Muscle of leg (tissue), 11 donors: ENCODE measurements around the gene PRKD2. TPM values are rescaled to one million over a fixed set of nuclear protein-coding genes. Genes with fewer than 3 reads are reported as not detected.

Source experiments
- DNase-seq: peaks from one replicate; pipeline ENCODE4 v3.0.0; 2013
- H3K27ac ChIP-seq: one replicate; pipeline ENCODE4 v1.5.1; 2013; ENCODE audit warnings: mild to moderate bottlenecking, low read length, control low read depth
- H3K27me3 ChIP-seq: one replicate; pipeline ENCODE4 v1.6.1; 2013; ENCODE audit warnings: low read length; ENCODE audit not compliant: control insufficient read depth, insufficient read depth
- H3K36me3 ChIP-seq: one replicate; pipeline ENCODE4 v1.6.1; 2013; ENCODE audit warnings: low read length; ENCODE audit not compliant: control insufficient read depth, insufficient read depth
- H3K4me1 ChIP-seq: one replicate; pipeline ENCODE4 v1.6.1; 2013; ENCODE audit warnings: low read length; ENCODE audit not compliant: control insufficient read depth, insufficient read depth
- H3K4me3 ChIP-seq: one replicate; pipeline ENCODE4 v1.5.1; 2013; ENCODE audit warnings: low read length, control low read depth
- H3K9me3 ChIP-seq: replicated peaks from 2 replicates; pipeline ENCODE4 v1.6.1; 2013; ENCODE audit warnings: low read depth, low read length; ENCODE audit not compliant: control insufficient read depth
- WGBS: methylation state at CpG from one replicate; pipeline ENCODE4 v1.1.5; 2013; ENCODE audit warnings: missing lambda C conversion rate; ENCODE audit not compliant: insufficient coverage; 5-methylcytosine and 5-hydroxymethylcytosine counted together
- polyA plus RNA-seq, 8 donors: library from polyadenylated mRNA; unstranded; fragments of 120-200 nt; gene quantifications; one replicate each; pipeline versions ENCODE4 v1.2.1 to v1.2.3, GENCODE V29; 2013; ENCODE audit warnings: inconsistent platforms in 1 of 8, low replicate concordance in 1 of 8; ENCODE audit not compliant: insufficient read length in 8 of 8, insufficient read depth in 1 of 8
- total RNA-seq: library from RNA; stranded (reverse); fragments of 120-200 nt; gene quantifications from one replicate; pipeline ENCODE4 v1.2.4, GENCODE V29; 2013

PRKD2 gene
- total and polyA plus RNA-seq, 9 donors: 12.1 to 29.8 (median 23.9) TPM

DNA sequence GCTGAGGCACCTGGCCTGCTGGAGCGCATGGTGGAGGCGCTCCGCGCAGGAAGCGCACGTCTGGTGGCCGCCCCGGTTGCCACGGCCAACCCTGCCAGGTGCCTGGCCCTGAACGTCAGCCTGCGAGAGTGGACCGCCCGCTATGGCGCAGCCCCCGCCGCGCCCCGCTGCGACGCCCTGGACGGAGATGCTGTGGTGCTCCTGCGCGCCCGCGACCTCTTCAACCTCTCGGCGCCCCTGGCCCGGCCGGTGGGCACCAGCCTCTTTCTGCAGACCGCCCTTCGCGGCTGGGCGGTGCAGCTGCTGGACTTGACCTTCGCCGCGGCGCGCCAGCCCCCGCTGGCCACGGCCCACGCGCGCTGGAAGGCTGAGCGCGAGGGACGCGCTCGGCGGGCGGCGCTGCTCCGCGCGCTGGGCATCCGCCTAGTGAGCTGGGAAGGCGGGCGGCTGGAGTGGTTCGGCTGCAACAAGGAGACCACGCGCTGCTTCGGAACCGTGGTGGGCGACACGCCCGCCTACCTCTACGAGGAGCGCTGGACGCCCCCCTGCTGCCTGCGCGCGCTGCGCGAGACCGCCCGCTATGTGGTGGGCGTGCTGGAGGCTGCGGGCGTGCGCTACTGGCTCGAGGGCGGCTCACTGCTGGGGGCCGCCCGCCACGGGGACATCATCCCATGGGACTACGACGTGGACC lies 39.1 kb upstream of the PRKD2 start:
- Histone ChIP-seq H3K4me3 (no peak overlapping the region), H3K4me1 (peaks cover 14% of the 10 kb centered on the region), H3K9me3 (no peaks in the 10 kb centered on the region), H3K27ac (no peak overlapping the region), H3K27me3 (no peaks in the 10 kb centered on the region), H3K36me3 (peaks cover 33% of the 10 kb centered on the region)
- WGBS: 83% methylated on average over 86 of the region's 86 CpGs
- DNase-seq: no peak

DNA sequence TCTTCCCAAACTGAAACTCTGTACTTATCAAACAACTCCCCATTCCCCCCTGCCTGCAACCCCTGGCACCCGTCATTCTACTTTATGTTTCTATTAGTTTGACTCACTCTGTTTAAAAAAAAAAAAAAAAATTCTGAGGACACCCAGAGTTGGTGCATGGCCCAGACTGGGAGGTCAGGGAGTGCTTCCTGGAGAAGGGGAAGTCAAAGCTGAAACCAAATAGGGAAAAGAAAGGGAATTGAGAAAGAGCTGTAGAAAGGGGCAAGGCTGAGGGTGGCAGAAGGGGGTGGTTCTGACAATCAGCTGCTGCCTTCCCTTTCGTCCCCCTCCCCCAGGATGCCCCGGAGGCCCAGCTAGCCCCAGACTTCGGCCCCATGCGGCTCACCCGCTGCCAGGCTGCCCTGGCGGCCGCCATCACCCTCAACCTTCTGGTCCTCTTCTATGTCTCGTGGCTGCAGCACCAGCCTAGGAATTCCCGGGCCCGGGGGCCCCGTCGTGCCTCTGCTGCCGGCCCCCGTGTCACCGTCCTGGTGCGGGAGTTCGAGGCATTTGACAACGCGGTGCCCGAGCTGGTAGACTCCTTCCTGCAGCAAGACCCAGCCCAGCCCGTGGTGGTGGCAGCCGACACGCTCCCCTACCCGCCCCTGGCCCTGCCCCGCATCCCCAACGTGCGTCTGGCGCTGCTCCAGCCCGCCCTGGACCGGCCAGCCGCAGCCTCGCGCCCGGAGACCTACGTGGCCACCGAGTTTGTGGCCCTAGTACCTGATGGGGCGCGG lies 38.4 kb upstream of the PRKD2 start:
- Histone ChIP-seq H3K9me3 (no peaks in the 10 kb centered on the region), H3K4me1 (peaks cover 14% of the 10 kb centered on the region), H3K27ac (no peak overlapping the region), H3K36me3 (peaks cover 41% of the 10 kb centered on the region), H3K27me3 (no peaks in the 10 kb centered on the region), H3K4me3 (no peak overlapping the region)
- 74% methylated on average over 38 of the region's 39 CpGs for WGBS
- peak; percentile 29 for DNase-seq

DNA sequence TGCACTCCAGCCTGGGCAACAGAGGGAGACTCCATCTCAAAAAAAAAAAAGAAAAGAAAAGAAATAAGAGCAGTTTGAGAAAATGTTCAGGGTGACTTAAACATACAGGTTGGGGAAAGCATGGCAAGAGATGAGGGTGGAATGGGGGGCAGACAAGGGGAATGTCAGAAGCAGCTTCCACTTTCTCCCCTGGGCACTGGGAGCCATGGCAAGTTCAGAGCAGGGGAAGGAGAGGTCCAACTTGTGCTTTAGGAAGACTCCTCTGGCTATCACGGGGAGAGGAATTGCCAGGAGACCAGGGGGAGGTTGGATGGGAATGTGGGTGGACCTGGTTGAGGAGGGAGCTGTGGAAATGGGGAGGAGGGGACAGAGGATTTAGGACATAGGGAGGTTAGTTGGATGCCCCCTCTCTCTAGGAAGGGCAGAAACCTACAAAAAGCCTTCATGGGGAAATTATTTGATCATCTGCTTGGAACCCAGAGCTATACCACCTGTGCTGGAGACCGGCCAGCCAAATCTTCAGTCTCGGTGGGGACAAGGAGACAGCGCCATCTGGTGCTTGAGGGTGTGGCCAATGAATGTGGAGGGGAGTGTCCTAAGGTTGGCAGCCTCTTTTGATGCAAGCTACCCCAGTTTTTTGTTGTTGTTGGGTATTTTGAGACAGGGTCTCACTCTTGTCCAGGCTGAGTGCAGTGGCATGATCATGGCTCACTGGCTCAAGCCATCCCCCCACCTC lies 36.7 kb upstream of the PRKD2 start:
- 5% methylated on average over 3 of the region's 4 CpGs for WGBS
- H3K27me3 ChIP-seq: no peaks in the 10 kb centered on the region
- DNase-seq: peak; percentile 54
- no peak overlapping the region for H3K27ac ChIP-seq
- H3K9me3 ChIP-seq: no peaks in the 10 kb centered on the region
- peaks cover 10% of the 10 kb centered on the region for H3K4me1 ChIP-seq
- H3K4me3 ChIP-seq: no peak overlapping the region
- peaks cover 54% of the 10 kb centered on the region for H3K36me3 ChIP-seq

DNA sequence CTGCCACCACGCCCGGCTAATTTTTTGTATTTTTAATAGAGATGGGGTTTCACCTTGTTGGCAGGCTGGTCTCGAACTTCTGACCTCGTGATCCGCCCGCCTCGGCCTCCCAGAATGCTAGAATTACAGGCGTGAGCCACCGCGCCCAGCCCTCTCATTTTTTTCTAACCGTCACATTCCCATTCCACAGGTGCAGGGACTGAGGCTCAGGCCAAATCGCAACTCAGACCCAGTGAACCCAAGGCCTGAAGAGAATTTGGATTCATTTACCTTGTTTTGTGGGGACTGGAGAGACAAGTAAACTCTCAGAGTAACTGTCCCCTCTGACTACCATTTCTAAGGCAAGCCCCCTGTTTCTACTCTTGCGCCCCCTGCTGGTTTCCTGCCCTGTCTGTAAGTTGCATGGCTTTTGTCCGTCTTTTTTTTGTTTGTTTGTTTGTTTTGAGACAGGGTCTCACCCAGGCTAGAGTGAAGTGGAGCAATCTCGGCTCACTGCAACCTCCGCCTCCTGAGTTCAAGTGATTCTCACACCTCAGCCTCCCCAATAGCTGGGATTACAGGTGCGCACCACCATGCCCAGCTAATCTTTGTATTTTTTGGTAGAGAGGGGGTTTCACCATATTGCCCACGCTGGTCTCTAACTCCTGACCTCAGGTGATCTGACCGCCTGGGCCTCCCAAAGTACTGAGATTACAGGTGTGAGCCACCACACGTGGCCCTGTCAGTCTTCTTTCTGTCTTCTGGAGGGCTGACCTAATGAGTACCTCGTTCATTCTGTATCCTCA lies 31.6 kb upstream of the PRKD2 start:
- DNase-seq: peak; percentile 52
- 92% methylated on average over 2 of the region's 21 CpGs for WGBS

DNA sequence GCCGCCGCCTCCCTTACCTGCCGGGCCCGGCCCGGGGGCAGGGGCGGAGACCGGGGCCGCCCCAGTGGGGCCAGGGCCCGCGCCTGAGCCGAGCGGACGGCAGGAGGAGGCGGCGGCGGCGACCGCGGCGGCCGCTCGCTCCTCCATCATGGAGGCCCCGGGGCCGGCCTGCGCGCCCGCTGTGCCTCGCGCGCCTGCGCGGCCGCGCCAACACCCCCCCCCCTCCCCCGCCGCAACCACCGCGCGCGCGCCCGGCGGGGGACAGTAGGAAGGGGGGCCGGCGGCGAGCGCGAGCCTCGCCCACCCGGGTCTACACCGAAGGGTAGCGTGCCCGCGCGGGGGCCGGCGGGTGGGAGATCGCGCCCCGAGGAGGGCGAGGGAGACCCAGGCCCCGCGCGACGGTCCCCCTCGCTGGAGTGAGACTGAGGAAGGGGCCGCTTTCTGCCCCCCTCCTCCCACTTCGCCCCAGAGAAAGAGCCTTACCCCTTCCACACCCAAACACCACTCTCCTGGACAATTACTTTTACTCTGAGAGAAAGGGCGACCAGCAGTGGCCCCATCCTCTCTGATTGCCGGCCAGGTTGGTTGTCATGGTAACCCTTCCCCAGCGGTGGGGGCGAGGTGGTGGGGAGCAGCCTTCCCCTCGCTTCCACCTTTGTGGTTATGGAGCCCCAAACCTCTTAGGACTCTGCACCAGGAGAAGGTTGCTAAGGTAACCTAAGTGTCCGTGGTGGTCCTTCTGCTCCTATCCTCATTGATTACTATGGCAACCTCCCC lies 29.6 kb upstream of the PRKD2 start, which contains the start of gene STRN4:
STRN4 (minus strand) TSS at position 170 of the 777 bp plus-strand sequence; CDS start at position 150, 20 bp downstream.
- Histone ChIP-seq H3K4me1 (peaks cover 25% of the 10 kb centered on the region), H3K36me3 (peaks cover 38% of the 10 kb centered on the region), H3K27me3 (no peaks in the 10 kb centered on the region), H3K27ac (peak within 1 kb of the TSS; percentile 65), H3K9me3 (no peaks in the 10 kb centered on the region), H3K4me3 (peak within 1 kb of the TSS; percentile 94)
- WGBS: 0% methylated on average over 41 of the region's 74 CpGs
- peak; percentile 76 for DNase-seq

More for the DNA sequence above, 31.6 kb upstream of the PRKD2 start:
- peaks cover 41% of the 10 kb centered on the region for H3K36me3 ChIP-seq
- no peaks in the 10 kb centered on the region for H3K27me3 ChIP-seq
- no peak overlapping the region for H3K27ac ChIP-seq
- H3K9me3 ChIP-seq: no peaks in the 10 kb centered on the region
- peaks cover 19% of the 10 kb centered on the region for H3K4me1 ChIP-seq
- H3K4me3 ChIP-seq: no peak overlapping the region

DNA sequence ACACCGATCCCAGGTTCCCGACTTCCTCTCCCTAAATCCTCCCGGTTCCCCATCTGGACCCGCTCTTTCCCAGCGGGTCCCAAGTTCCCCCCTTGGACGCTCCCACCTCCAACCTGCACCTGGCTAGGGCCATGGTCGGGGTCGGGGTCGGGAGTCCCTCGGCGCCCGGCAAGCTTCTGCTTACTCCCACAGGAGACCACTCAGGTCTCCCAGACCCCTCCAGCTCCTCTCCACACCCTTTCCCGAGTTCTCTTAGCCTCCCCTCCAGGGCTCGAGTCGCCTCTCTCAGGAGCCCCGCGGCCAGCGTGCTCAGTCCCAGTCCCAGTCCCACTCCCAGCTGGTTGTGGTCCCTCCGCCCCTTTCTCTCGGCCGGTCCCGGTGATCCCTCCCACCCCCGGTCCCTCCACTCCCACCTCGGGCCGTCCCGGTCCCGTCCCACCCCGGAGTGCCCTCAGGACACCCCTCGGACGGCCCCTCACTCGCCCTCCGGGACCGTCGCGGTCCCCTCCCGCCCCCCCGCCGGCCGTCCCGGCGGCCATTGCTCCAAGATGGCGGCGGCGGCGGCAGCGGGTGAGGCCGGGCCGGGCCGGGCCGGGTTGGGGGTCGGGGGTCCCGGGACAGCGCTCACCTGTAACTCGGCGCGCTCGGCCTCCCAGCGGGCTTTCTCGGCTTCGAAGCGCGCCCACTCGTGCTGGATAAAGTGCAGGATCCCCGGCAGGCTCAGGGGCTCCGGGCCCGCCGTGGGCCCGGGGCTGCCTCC lies 28.8 kb upstream of the PRKD2 start, which contains the start of gene FKRP:
FKRP (plus strand) TSS at position 537 of the 760 bp plus-strand sequence. CDS start 9,394 bp downstream, outside the sequence.
- peaks cover 27% of the 10 kb centered on the region for H3K4me1 ChIP-seq
- peaks cover 40% of the 10 kb centered on the region for H3K36me3 ChIP-seq
- under 1% methylated on average over 60 of the region's 68 CpGs for WGBS
- no peaks in the 10 kb centered on the region for H3K27me3 ChIP-seq
- peak; percentile 57 for DNase-seq
- H3K9me3 ChIP-seq: no peaks in the 10 kb centered on the region
- H3K27ac ChIP-seq: peak within 1 kb of the TSS; percentile 65
- peak within 1 kb of the TSS; percentile 94 for H3K4me3 ChIP-seq

DNA sequence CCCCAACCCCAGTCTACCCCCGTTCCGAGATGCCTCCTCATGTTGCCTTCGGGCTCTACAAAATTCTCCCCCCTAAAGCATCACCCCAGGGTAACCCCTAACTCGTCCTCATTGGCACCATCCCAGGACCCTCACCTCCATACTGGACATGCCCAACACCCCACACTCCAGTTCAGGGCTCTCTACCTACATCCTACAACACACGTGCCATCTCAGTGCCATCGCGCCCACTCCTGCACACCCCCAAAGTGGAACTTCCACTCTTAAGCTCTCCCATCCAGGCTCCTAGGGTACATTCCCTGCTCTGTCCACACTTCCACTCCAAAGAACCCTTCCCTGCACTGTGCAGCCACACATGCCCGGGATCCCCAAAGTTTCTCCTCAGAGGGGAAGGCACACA lies 28.1 kb upstream of the PRKD2 start:
- 25% methylated on average over 7 of the region's 8 CpGs for WGBS
- peaks cover 27% of the 10 kb centered on the region for H3K4me1 ChIP-seq
- H3K27ac ChIP-seq: no peak overlapping the region

DNA sequence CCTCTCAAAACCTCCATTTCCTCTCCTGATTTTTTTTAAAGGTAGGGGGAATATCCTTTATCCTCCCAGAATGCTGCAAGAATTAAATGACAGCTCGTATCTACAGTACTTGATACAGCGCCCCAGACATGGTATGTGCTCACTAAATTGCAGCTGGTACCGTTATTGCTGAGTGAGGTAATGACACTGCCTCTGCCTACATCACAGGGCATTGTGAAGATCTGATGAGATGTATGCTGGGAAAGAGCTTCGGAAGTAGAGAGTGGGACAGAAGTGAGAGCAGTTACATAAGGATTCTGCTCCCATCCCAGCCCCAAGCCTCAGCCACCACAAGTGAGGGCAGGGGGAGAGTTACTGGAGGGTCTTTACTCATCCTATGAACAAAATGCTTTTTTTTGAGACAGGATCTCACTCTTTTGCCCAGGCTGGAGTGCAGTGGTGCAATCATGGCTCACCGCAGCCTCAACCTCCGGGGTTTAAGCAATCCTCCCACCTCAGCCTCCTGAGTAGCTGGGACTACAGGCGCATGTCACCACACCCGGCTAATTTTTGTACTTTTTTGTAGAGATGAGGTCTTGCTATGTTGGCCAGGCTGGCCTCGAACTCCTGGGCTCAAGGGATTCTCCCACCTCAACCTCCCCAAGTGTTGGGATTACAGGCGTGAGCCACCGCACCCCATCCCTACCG lies 27.2 kb upstream of the PRKD2 start:
- Histone ChIP-seq H3K9me3 (no peaks in the 10 kb centered on the region), H3K27me3 (no peaks in the 10 kb centered on the region), H3K27ac (no peak overlapping the region), H3K36me3 (peaks cover 30% of the 10 kb centered on the region), H3K4me1 (peaks cover 35% of the 10 kb centered on the region), H3K4me3 (no peak overlapping the region)
- no peak for DNase-seq
- WGBS: 74% methylated on average over 6 of the region's 12 CpGs

More for the DNA sequence above, 28.1 kb upstream of the PRKD2 start:
- H3K4me3 ChIP-seq: peak overlapping the region; percentile 94
- H3K27me3 ChIP-seq: no peaks in the 10 kb centered on the region
- H3K9me3 ChIP-seq: no peaks in the 10 kb centered on the region
- H3K36me3 ChIP-seq: peaks cover 36% of the 10 kb centered on the region
- no peak for DNase-seq
